ENCODE data around the gene NEU3. TPM values are rescaled to one million over a fixed set of nuclear protein-coding genes. Genes with fewer than 3 reads are reported as not detected.
"Not testable (repeated sequence)": the region's sequence is repeated elsewhere in the genome, so short reads cannot be mapped to it uniquely, and the experiment has no call there.

The NEU3 gene
- total RNA-seq, 3 donors from 2014 or later: 6.0 to 8.5 (median 6.7) TPM

DNA sequence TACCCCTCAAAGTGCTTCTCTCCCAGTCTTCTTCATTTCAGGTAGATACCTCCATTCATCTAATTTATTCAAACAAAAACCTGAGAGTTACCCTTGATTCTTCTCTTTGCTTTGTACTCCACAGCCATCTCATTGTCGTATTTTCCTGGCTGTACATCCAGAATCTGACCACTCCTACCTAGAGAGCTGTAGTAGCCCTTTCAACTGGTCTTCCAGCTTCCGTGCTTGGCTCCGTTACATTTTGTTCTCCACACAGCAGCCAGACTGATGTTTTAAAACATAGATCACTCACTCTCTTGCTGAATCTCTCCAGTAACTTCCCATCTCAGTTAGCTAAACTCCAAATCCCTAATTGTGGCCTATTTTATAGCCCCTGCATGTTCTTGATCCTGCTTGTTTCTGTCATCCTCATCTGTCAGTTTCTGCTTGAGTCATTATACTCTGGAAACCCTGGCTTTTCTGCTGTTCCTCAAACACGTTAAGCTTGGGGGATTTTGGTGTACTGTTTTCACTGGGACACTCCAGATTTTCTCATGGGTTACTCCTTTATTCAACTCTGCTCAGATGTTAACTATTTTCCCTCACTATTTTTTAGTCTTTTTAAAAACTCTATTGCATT is 32.2 kb upstream of the NEU3 start:
- no peaks in the 10 kb centered on the region for H3K4me1 ChIP-seq (ENCODE audit: low read depth)
- no peak for ATAC-seq

DNA sequence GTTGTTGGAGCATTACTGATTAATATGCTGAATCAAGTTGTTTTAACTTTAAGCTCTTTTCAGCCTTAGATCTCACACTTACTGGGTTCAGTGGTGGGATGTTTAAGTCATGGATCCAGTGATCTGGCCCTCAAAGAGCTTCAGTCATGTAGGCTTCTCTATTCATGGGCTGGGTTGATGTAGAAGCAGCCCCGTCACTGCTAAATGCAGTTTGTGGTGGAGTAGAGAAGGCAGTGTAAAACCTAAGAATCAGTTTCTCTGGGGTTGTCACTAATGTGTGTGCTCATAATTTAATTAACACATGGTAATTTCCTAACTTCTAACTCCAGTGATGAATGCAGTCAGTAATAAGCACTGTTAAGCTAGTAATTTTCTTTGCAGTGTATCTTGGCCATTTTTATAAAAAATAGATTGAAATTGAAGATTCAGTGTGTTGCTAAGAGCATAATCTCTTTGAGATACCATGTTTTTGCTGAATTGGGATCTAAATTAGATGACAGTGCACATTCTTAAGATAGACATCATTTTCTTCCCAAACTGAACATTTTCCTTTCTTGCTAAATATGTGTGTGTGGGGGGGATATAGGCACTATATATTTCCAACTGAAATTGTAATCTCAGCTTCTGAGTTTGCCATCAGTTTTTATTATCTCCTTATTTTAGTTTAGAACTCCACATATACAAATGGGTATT is 30.6 kb upstream of the NEU3 start:
- no peak overlapping the region for H3K4me3 ChIP-seq
- TF ChIP-seq, protein P1, sequence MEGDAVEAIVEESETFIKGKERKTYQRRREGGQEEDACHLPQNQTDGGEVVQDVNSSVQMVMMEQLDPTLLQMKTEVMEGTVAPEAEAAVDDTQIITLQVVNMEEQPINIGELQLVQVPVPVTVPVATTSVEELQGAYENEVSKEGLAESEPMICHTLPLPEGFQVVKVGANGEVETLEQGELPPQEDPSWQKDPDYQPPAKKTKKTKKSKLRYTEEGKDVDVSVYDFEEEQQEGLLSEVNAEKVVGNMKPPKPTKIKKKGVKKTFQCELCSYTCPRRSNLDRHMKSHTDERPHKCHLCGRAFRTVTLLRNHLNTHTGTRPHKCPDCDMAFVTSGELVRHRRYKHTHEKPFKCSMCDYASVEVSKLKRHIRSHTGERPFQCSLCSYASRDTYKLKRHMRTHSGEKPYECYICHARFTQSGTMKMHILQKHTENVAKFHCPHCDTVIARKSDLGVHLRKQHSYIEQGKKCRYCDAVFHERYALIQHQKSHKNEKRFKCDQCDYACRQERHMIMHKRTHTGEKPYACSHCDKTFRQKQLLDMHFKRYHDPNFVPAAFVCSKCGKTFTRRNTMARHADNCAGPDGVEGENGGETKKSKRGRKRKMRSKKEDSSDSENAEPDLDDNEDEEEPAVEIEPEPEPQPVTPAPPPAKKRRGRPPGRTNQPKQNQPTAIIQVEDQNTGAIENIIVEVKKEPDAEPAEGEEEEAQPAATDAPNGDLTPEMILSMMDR (IDR thresholded peaks at IDR 0.05): no peak
- H3K4me1 ChIP-seq (ENCODE audit: low read depth): no peaks in the 10 kb centered on the region
- H3K36me3 ChIP-seq (ENCODE audit: low read depth): peaks cover 5% of the 10 kb centered on the region
- no peak for ATAC-seq
- intact Hi-C loops (cut with DNase I, micrococcal nuclease): no loop called here
- DNase-seq: no peak
- H3K9me3 ChIP-seq: no peaks in the 10 kb centered on the region

More for the DNA sequence above, 32.2 kb upstream of the NEU3 start:
- no peak for DNase-seq
- no peaks in the 10 kb centered on the region for H3K9me3 ChIP-seq
- TF ChIP-seq, protein P1 (IDR thresholded peaks at IDR 0.05): no peak
- no peak overlapping the region for H3K4me3 ChIP-seq
- peaks cover 5% of the 10 kb centered on the region for H3K36me3 ChIP-seq (ENCODE audit: low read depth)
- intact Hi-C loops (cut with DNase I, micrococcal nuclease): no loop called here

DNA sequence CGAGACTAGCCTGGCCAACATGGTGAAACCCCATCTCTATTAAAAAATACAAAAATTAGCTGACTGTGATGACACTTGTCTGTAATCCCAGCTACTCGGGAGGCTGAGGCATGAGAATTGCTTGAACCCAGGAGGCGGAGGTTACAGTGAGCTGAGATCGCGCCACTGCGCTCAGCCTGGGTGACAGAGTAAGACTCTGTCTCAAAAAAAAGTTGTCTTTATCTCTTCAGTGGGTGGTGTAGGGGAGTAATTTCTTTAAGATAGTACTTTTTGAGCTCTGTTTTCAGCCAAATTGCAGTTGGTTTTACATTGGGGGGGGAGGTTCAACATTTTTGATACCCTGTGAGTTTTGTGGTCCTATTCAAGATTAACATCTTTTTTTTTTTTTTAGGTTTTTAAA is 28.6 kb upstream of the NEU3 start:
- H3K36me3 ChIP-seq (ENCODE audit: low read depth); H3K9me3 ChIP-seq; H3K4me1 ChIP-seq (ENCODE audit: low read depth); intact Hi-C loops (cut with DNase I, micrococcal nuclease); H3K4me3 ChIP-seq; ATAC-seq; DNase-seq: not testable (repeated sequence)

DNA sequence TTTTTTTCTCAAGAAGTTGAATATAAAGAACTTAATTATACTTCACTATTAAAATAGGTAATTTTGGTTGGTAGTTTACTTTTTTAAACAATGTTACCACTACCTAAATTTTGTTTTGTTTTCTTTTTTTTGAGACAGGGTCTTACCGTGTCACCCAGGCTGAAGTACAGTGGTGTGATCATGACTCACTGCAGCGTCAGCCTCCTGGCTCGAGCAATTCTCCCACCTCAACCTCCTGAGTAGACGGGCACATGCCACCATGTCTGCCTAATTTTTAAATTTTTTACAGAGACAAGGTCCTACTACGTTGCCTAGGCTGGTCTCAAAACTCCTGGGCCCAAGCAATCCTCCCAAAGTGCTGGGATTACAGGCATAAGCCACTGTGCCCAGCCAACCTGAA is 22.1 kb upstream of the NEU3 start:
- H3K9me3 ChIP-seq: no peaks in the 10 kb centered on the region
- DNase-seq (no peak), ATAC-seq (no peak)
- TF ChIP-seq, protein P1 (IDR thresholded peaks at IDR 0.05): no peak
- no peaks in the 10 kb centered on the region for H3K4me1 ChIP-seq (ENCODE audit: low read depth)
- no peaks in the 10 kb centered on the region for H3K36me3 ChIP-seq (ENCODE audit: low read depth)
- no peak overlapping the region for H3K4me3 ChIP-seq
- intact Hi-C loops (cut with DNase I, micrococcal nuclease): no loop called here

DNA sequence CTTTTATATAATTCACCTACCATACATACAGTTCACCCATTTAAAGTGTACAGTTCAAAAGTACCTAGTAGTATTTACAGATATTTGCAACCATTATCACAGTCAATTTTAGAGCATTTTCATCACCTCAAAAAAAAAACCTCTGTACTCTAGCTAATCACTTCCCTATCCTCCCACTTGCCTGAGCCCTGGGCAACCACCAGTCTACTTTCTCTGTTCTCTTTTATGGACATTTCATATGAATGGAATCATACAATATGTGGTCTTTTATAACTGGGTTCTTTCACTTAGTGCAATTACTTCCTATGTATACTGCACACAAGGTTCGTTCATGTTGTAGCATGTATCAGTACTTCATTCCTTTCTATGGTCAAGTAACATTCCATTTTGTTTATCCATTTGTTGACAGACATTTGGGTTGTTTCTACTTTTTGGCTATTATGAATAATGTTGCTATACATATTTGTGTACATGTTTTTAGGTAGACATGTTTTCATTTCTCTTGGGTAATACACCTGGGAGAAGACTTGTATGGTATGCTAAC is 17.8 kb upstream of the NEU3 start:
- intact Hi-C loops (cut with DNase I, micrococcal nuclease): no loop called here
- H3K36me3 ChIP-seq (ENCODE audit: low read depth): no peaks in the 10 kb centered on the region
- ATAC-seq (no peak), DNase-seq (no peak)
- H3K9me3 ChIP-seq: no peaks in the 10 kb centered on the region
- no peaks in the 10 kb centered on the region for H3K4me1 ChIP-seq (ENCODE audit: low read depth)
- TF ChIP-seq, protein P1 (IDR thresholded peaks at IDR 0.05): no peak
- no peak overlapping the region for H3K4me3 ChIP-seq

DNA sequence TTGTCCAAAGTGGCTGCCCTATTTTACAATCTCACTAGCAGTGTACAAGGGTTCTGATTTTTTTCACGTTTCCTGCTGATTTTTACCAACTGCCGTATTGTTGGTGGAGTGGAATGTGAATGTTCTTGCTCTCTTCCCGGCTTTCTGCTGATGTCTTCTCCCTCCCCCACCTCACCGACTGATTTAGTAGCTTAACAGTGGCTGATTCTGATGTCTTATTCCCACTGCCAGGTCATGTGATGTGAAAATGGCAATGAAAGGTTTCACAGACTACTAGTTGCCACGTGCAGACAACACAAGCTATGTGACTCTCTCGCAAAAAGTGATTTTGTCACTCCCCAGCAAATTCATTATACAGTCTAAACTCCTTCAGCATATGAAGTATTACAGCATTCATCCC is 17.3 kb upstream of the NEU3 start:
- H3K4me1 ChIP-seq (ENCODE audit: low read depth): no peaks in the 10 kb centered on the region
- no peak for DNase-seq
- TF ChIP-seq, protein P1 (IDR thresholded peaks at IDR 0.05): no peak
- no peak for ATAC-seq
- intact Hi-C loops (cut with DNase I, micrococcal nuclease): no loop called here
- no peaks in the 10 kb centered on the region for H3K36me3 ChIP-seq (ENCODE audit: low read depth)
- no peaks in the 10 kb centered on the region for H3K9me3 ChIP-seq
- no peak overlapping the region for H3K4me3 ChIP-seq

Measured in mucosa of descending colon (tissue), 3 donors.